ENCODE data around the gene ZNF787.

DNA sequence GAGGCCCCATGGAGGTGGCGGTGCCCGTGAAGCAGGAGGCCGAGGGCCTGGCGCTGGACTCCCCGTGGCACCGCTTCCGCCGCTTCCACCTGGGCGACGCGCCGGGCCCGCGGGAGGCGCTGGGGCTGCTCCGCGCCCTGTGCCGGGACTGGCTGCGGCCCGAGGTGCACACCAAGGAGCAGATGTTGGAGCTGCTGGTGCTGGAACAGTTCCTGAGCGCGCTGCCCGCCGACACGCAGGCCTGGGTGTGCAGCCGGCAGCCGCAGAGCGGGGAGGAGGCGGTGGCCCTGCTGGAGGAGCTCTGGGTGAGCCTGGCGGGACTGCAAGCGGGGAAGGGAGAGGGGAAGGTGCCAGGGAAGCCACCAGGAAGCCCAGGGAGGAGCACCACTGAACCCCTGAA, 25.8 kb upstream of the ZNF787 start:
- TF ChIP-seq, protein P1, sequence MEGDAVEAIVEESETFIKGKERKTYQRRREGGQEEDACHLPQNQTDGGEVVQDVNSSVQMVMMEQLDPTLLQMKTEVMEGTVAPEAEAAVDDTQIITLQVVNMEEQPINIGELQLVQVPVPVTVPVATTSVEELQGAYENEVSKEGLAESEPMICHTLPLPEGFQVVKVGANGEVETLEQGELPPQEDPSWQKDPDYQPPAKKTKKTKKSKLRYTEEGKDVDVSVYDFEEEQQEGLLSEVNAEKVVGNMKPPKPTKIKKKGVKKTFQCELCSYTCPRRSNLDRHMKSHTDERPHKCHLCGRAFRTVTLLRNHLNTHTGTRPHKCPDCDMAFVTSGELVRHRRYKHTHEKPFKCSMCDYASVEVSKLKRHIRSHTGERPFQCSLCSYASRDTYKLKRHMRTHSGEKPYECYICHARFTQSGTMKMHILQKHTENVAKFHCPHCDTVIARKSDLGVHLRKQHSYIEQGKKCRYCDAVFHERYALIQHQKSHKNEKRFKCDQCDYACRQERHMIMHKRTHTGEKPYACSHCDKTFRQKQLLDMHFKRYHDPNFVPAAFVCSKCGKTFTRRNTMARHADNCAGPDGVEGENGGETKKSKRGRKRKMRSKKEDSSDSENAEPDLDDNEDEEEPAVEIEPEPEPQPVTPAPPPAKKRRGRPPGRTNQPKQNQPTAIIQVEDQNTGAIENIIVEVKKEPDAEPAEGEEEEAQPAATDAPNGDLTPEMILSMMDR (conservative IDR thresholded peaks at IDR 0.05), result no peak
- TF ChIP-seq ZFX (IDR thresholded peaks at IDR 0.05), result no peak

Measured in C4-2B (cell line).